Heart right ventricle (tissue), 16 donors: ENCODE results near the gene CACNA2D2. TPM values are rescaled to one million over a fixed set of nuclear protein-coding genes. Genes with fewer than 3 reads are reported as not detected.

ENCODE experiments used
- ATAC-seq, 8 donors: fragments of 200-7000 bp; cut with Tn5 transposase; one replicate each; pipeline ENCODE4 v1.9.1; 2020; ENCODE audit warnings: mild to moderate bottlenecking in 8 of 8, moderate library complexity in 8 of 8, moderate number of reproducible peaks in 1 of 8
- DNase-seq, 2 donors: peaks; one replicate each; pipeline ENCODE4 v3.0.0-alpha.2; 2020
- H3K27ac ChIP-seq, 10 donors: fragments of 200-600 bp; sonication (generic) in 2 of 10; one replicate each; pipeline versions ENCODE4 v1.5.0 to v1.8.0; 2020 to 2022; ENCODE audit warnings: mild to moderate bottlenecking in 3 of 10
- H3K27me3 ChIP-seq, 7 donors: fragments of 200-600 bp; one replicate each; pipeline ENCODE4 v1.8.0; 2021 to 2022; ENCODE audit warnings: mild to moderate bottlenecking in 2 of 7
- H3K36me3 ChIP-seq, 9 donors: fragments of 200-600 bp; sonication (generic) in 1 of 9; one replicate each; pipeline versions ENCODE4 v1.5.0 to v1.8.0; 2020 to 2022; ENCODE audit warnings: mild to moderate bottlenecking in 2 of 9
- H3K4me1 ChIP-seq, 9 donors: fragments of 200-600 bp; sonication (generic) in 1 of 9; one replicate each; pipeline versions ENCODE4 v1.5.0 to v1.8.0; 2020 to 2022; ENCODE audit warnings: mild to moderate bottlenecking in 4 of 9
- H3K4me3 ChIP-seq, 10 donors: fragments of 200-600 bp; sonication (generic) in 2 of 10; one replicate each; pipeline versions ENCODE4 v1.5.0 to v1.8.0; 2020 to 2022; ENCODE audit warnings: mild to moderate bottlenecking in 7 of 10, moderate library complexity in 2 of 10
- H3K9me3 ChIP-seq, 11 donors: fragments of 200-600 bp in 10 of 11; sonication (generic) in 2 of 11; one replicate each; pipeline versions ENCODE4 v1.5.0 to v1.8.0; 2013 to 2022; ENCODE audit warnings: mild to moderate bottlenecking in 2 of 11, control low read depth in 1 of 11, moderate library complexity in 1 of 11
- WGBS, 2 donors: extraction: QIAGEN DNeasy Blood & Tissue Kit; methylation state at CpG; one replicate each; pipeline ENCODE4 v1.1.7; 2013; ENCODE audit warnings: inconsistent platforms in 1 of 2; 5-methylcytosine and 5-hydroxymethylcytosine counted together
- intact Hi-C, 10 donors: fragments of 100-400 bp; cut with DNase I; formaldehyde crosslinking; loops; one replicate each; pipeline versions ENCODE4 v1.11.1 to v1.14.2; 2022
- polyA plus RNA-seq, 2 donors: library from polyadenylated mRNA; stranded (reverse); fragments of 200-250 nt; gene quantifications; one replicate each; pipeline ENCODE4 v1.2.3, GENCODE V29; 2013
- total RNA-seq, 10 donors: library from RNA; stranded (reverse); fragmentation: NEBNext Ultra II Directional in 3 of 10; extraction: Animal tissue kit (Norgen Biotek cat#: 25700) in 3 of 10; gene quantifications; one replicate each; pipeline versions ENCODE4 v1.2.1 to v1.2.4, GENCODE V29; 2021 to 2023
- TF ChIP-seq, protein P1 (sequence below), 9 donors: fragments of 200-600 bp; sonication (generic) in 2 of 9; IDR thresholded peaks; one replicate each; pipeline versions ENCODE4 v1.5.0 to v1.8.0; 2021 to 2022; ENCODE audit warnings: antibody characterized with exemption in 9 of 9, mild to moderate bottlenecking in 5 of 9, moderate library complexity in 1 of 9
- donor health status: Arrhythmogenic right ventricular cardiomyopathy.
- donor health status: ischemic (EF 13 %, LVEDD 7.1; RV severe dilation, severe dysfunction).
- donor health status: healthy with polysubstance abuse.
- donor health status: DM: no; HTN: yes; CAD: no.
- donor health status: DM: no; HTN: no; CAD: no.
- donor health status: ischemic (EF 25% LVEDD 6.9; RV normal size, moderate dysfunction).
- donor health status: ischemic (EF 25% LVEDD 5.7; RV mildly dilated, moderate dysfunction).
- donor health status: healthy.
- donor health status: DM: yes; HTN: yes; CAD: no.
- donor health status: Ischemic cardiomyopathy.
- donor health status: ischemic (EF 35%, LVEDD 5.7; RV mildly dilated, moderate dysfunction).
- donor health status: nonischemic (EF 11% LVEDD 7.7; RV severe dilation, severe dysfunction).
- donor health status: DM: yes; HTN: yes; CAD: no.
- donor health status: PGD.
- donor health status: ischemic (EF 29% LVEDD 5.4; RV normal size, mild dysfunction).
- donor health status: nonischemic (EF 23%, LVEDD 6.1; RV moderate dilation, normal function).

CACNA2D2 gene
- total and polyA plus RNA-seq, 12 donors = 0.42 to 3.9 (median 2.4) TPM

GRCh38 chr3:50341996-50342650, 161.3 kb downstream of the CACNA2D2 start:
- TF ChIP-seq, protein P1, sequence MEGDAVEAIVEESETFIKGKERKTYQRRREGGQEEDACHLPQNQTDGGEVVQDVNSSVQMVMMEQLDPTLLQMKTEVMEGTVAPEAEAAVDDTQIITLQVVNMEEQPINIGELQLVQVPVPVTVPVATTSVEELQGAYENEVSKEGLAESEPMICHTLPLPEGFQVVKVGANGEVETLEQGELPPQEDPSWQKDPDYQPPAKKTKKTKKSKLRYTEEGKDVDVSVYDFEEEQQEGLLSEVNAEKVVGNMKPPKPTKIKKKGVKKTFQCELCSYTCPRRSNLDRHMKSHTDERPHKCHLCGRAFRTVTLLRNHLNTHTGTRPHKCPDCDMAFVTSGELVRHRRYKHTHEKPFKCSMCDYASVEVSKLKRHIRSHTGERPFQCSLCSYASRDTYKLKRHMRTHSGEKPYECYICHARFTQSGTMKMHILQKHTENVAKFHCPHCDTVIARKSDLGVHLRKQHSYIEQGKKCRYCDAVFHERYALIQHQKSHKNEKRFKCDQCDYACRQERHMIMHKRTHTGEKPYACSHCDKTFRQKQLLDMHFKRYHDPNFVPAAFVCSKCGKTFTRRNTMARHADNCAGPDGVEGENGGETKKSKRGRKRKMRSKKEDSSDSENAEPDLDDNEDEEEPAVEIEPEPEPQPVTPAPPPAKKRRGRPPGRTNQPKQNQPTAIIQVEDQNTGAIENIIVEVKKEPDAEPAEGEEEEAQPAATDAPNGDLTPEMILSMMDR (IDR thresholded peaks at IDR 0.05) = no peak
- ATAC-seq (no peak), DNase-seq (no peak)
- WGBS, 2 donors = 93% methylated on average over 13 of the region's 13 CpGs
- Histone ChIP-seq H3K4me1 (peaks cover 19 to 68% (median 49%) of the 10 kb centered on the region in 9 donors), H3K36me3 (no peaks in the 10 kb centered on the region), H3K4me3 (peak overlapping the region in 1 of 10 donors; percentile 65), H3K27ac (peak overlapping the region in 1 of 10 donors; percentile 97), H3K27me3 (no peaks in the 10 kb centered on the region), H3K9me3 (no peaks in the 10 kb centered on the region)
- intact Hi-C loops = loop anchor here in 1 of 10 donors (10.0 kb wide), 1 partner anchor 1093 kb away; no protein-coding TSS in a partner anchor

DNA sequence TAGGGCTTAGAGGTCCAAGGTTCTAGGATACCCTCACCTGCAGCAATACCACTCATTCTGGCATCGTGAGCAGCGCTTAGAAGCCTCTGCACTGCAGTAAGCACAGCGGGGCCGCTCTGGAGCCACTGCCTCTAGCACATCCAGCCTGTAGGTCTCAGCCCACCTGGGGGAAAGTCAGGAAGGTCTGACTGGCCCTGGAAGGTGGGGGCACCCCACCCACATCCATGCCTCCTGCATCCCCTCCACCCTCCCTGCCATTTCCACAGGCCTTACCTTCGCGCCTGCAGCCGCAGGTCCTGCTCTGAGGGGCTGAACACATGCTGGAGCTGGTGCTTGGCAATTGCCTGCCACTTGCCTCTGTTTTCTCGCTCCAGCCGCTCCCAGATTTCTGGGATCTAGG, 161.9 kb downstream of the CACNA2D2 start:
- Histone ChIP-seq H3K9me3 (no peaks in the 10 kb centered on the region), H3K27me3 (no peaks in the 10 kb centered on the region), H3K27ac (peak overlapping the region in 8 of 10 donors; percentile 90 to 100 (median 97)), H3K4me1 (peaks cover 19 to 63% (median 49%) of the 10 kb centered on the region in 9 donors), H3K4me3 (peak overlapping the region in 8 of 10 donors; percentile 47 to 88 (median 64)), H3K36me3 (no peaks in the 10 kb centered on the region)
- DNase-seq (no peak), ATAC-seq (no peak)
- intact Hi-C loops = loop anchor here in 1 of 10 donors (10.0 kb wide), 1 partner anchor 1093 kb away; no protein-coding TSS in a partner anchor
- WGBS, 2 donors = 89 to 96% methylated on average over 9 of the region's 9 CpGs
- TF ChIP-seq, protein P1 (IDR thresholded peaks at IDR 0.05) = no peak

DNA sequence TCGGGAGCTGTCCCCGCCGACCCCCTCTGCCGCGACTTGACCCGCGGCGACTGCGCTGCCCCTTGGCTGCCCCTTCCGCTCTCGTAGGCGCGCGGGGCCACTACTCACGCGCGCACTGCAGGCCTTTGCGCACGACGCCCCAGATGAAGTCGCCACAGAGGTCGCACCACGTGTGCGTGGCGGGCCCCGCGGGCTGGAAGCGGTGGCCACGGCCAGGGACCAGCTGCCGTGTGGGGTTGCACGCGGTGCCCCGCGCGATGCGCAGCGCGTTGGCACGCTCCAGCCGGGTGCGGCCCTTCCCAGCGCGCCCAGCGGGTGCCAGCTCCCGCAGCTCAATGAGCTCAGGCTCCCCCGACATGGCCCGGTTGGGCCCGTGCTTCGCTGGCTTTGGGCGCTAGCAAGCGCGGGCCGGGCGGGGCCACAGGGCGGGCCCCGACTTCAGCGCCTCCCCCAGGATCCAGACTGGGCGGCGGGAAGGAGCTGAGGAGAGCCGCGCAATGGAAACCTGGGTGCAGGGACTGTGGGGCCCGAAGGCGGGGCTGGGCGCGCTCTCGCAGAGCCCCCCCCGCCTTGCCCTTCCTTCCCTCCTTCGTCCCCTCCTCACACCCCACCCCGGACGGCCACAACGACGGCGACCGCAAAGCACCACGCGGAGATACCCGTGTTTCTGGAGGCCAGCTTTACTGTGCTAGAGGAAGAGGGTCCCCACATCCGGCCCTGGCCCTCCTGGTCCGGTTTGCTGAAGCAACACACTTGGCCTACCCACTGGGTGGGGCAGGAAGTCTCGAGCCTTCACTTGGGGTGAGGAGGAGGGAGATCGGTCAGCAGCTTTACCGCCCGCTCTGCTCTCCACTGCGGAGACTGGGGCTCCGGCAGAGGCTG, 162.7 kb downstream of the CACNA2D2 start, which contains the start of gene RASSF1:
RASSF1 (minus strand) TSS at position 389 of the 882 bp plus-strand sequence; CDS start at position 358, 31 bp downstream.
- Histone ChIP-seq H3K36me3 (peaks cover 0 to 5% (median 0%) of the 10 kb centered on the region in 9 donors), H3K27ac (peak within 1 kb of the TSS; percentile 51 to 100 (median 96)), H3K9me3 (no peaks in the 10 kb centered on the region), H3K4me1 (peaks cover 17 to 64% (median 51%) of the 10 kb centered on the region in 9 donors), H3K4me3 (peak within 1 kb of the TSS; percentile 46 to 88 (median 64)), H3K27me3 (no peaks in the 10 kb centered on the region)
- ATAC-seq (peak; percentile 12 to 58 (median 38)), DNase-seq (peak; percentile 79 to 81)
- TF ChIP-seq, protein P1 (IDR thresholded peaks at IDR 0.05) = peak in 1 of 9 donors; percentile 12
- WGBS, 2 donors = 6 to 8% methylated on average over 63 to 85 of the region's 85 CpGs
- intact Hi-C loops = loop anchor here in 1 of 10 donors (10.0 kb wide), 1 partner anchor 1094 kb away; no protein-coding TSS in a partner anchor

- no peak for ATAC-seq
- DNase-seq = no peak
- Histone ChIP-seq H3K36me3 (peaks cover 0 to 7% (median 0%) of the 10 kb centered on the region in 9 donors), H3K27me3 (no peaks in the 10 kb centered on the region), H3K27ac (peak overlapping the region; percentile 51 to 100 (median 96)), H3K4me3 (peak overlapping the region; percentile 46 to 88 (median 64)), H3K9me3 (no peaks in the 10 kb centered on the region), H3K4me1 (peaks cover 11 to 64% (median 51%) of the 10 kb centered on the region in 9 donors)
- intact Hi-C loops = loop anchor here in 1 of 10 donors (10.0 kb wide), 1 partner anchor 1095 kb away; no protein-coding TSS in a partner anchor
- TF ChIP-seq, protein P1 (IDR thresholded peaks at IDR 0.05) = no peak
- WGBS, 2 donors = 22 to 35% methylated on average over 9 of the region's 9 CpGs
Observed at GRCh38 chr3:50340147-50340447, 163.3 kb downstream of the CACNA2D2 start.
